Measurements from ENCODE around the gene SEPTIN8.

Gene SEPTIN8

DNA sequence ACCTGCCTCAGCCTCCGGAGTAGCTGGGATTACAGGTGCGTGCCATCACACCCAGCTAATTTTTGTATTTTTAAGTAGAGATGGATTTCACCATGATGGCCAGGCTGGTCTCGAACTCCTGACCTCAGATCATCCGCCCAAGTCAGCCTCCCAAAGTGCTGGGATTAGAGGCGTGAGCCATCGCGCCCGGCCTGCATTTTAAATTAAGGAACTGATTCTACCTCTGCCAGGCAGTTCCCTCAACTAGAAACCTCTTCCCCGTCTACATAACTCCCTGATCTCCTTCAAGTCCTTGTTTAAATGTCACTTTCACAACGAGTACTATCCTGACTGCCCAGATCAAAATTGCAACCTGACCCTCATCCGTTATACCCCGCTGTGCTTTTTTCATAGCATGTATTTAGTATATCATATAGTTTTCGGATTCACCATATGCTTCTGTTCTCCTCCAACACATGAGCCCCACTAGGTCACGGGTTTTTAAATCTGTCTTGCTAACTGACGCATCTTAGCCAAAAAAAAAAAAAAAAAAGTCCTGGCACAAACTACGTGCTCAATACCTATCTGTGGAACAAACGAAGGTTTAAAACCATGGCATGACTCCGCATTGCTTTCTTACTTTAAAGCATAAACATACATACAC lies 35.2 kb upstream of the SEPTIN8 start:
- no peak overlapping the region for H3K4me2 ChIP-seq (ENCODE audit: low read length)

DNA sequence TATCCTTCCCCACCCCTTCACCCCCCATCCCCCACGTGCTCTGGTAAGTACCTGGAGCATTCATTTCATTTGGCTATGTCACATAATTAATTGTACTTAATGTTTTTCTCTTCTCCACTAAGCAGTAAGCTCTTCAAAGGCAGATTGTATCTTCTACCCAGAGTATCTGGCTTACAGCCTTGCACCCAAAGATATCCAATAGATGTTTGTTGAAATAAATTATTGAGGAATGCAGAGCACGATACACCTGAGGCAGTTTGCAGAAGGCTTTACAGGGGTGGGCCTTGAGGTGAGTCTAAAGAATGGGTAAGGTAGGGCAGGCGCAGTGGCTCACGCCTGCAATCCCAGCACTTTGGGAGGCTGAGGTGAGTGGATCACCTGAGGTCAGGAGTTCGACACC lies 33.6 kb upstream of the SEPTIN8 start:
- no peak for TF ChIP-seq EZH2phosphoT487 (IDR thresholded peaks at IDR 0.05; ENCODE audit: low read depth)
- TF ChIP-seq, protein P1, sequence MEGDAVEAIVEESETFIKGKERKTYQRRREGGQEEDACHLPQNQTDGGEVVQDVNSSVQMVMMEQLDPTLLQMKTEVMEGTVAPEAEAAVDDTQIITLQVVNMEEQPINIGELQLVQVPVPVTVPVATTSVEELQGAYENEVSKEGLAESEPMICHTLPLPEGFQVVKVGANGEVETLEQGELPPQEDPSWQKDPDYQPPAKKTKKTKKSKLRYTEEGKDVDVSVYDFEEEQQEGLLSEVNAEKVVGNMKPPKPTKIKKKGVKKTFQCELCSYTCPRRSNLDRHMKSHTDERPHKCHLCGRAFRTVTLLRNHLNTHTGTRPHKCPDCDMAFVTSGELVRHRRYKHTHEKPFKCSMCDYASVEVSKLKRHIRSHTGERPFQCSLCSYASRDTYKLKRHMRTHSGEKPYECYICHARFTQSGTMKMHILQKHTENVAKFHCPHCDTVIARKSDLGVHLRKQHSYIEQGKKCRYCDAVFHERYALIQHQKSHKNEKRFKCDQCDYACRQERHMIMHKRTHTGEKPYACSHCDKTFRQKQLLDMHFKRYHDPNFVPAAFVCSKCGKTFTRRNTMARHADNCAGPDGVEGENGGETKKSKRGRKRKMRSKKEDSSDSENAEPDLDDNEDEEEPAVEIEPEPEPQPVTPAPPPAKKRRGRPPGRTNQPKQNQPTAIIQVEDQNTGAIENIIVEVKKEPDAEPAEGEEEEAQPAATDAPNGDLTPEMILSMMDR (IDR thresholded peaks at IDR 0.05; ENCODE audit: low read depth, low read length): no peak
- Histone ChIP-seq H3K4me3 (ENCODE audit: low read length) (no peak overlapping the region), H2AFZ (ENCODE audit: low read depth, low read length) (no peak overlapping the region), H3K9ac (ENCODE audit: low read length) (no peak overlapping the region), H3K4me1 (ENCODE audit: low read length) (no peaks in the 10 kb centered on the region), H3K27me3 (ENCODE audit: low read depth, low read length) (0 out of 2 replicates have a peak, but pooled peaks cover 4% of the 10 kb centered on the region), H3K79me2 (ENCODE audit: low read length) (no peaks in the 10 kb centered on the region), H4K20me1 (ENCODE audit: insufficient read depth, low read length) (no peaks in the 10 kb centered on the region), H3K36me3 (replicated peaks; ENCODE audit: low read depth, low read length) (no peaks in the 10 kb centered on the region), H3K4me2 (ENCODE audit: low read length) (no peak overlapping the region), H3K27ac (ENCODE audit: low read length) (no peak overlapping the region), H3K9me3 (ENCODE audit: insufficient read depth, low read length) (no peaks in the 10 kb centered on the region)

More for the DNA sequence above, 35.2 kb upstream of the SEPTIN8 start:
- H2AFZ ChIP-seq (ENCODE audit: low read depth, low read length): no peak overlapping the region
- H3K36me3 ChIP-seq (replicated peaks; ENCODE audit: low read depth, low read length): no peaks in the 10 kb centered on the region
- no peaks in the 10 kb centered on the region for H4K20me1 ChIP-seq (ENCODE audit: insufficient read depth, low read length)
- no peak overlapping the region for H3K9ac ChIP-seq (ENCODE audit: low read length)
- H3K79me2 ChIP-seq (ENCODE audit: low read length): no peaks in the 10 kb centered on the region
- 0 out of 2 replicates have a peak, but pooled peaks cover 4% of the 10 kb centered on the region for H3K27me3 ChIP-seq (ENCODE audit: low read depth, low read length)
- H3K9me3 ChIP-seq (ENCODE audit: insufficient read depth, low read length): no peaks in the 10 kb centered on the region
- H3K27ac ChIP-seq (ENCODE audit: low read length): no peak overlapping the region
- TF ChIP-seq EZH2phosphoT487 (IDR thresholded peaks at IDR 0.05; ENCODE audit: low read depth): no peak
- TF ChIP-seq, protein P1 (IDR thresholded peaks at IDR 0.05; ENCODE audit: low read depth, low read length): no peak
- no peak overlapping the region for H3K4me3 ChIP-seq (ENCODE audit: low read length)
- H3K4me1 ChIP-seq (ENCODE audit: low read length): no peaks in the 10 kb centered on the region

DNA sequence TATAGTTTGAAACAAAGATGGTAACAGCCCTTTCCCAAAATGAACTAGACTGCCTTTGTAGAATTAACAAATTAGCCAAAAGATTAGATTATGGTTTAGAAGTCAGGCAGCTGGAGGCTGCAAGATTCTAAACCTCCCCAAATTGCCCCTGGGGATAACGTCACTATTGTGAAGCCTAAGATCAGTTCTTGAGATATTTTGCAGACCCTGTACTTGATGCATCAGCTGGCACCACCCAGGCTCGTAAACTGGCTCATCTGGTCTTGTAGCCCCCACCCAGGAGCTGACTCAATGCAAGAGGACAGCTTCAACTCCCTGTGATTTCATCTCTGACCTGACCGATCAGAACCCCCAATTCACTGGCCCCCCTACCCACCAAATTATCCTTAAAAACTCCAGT lies 31.8 kb upstream of the SEPTIN8 start:
- no peak overlapping the region for H2AFZ ChIP-seq (ENCODE audit: low read depth, low read length)
- no peak overlapping the region for H3K4me3 ChIP-seq (ENCODE audit: low read length)
- no peaks in the 10 kb centered on the region for H3K9me3 ChIP-seq (ENCODE audit: insufficient read depth, low read length)
- no peaks in the 10 kb centered on the region for H4K20me1 ChIP-seq (ENCODE audit: insufficient read depth, low read length)
- no peaks in the 10 kb centered on the region for H3K79me2 ChIP-seq (ENCODE audit: low read length)
- no peak for TF ChIP-seq EZH2phosphoT487 (IDR thresholded peaks at IDR 0.05; ENCODE audit: low read depth)
- TF ChIP-seq, protein P1 (IDR thresholded peaks at IDR 0.05; ENCODE audit: low read depth, low read length): no peak
- H3K27ac ChIP-seq (ENCODE audit: low read length): no peak overlapping the region
- 0 out of 2 replicates have a peak, but pooled peaks cover 4% of the 10 kb centered on the region for H3K27me3 ChIP-seq (ENCODE audit: low read depth, low read length)
- H3K9ac ChIP-seq (ENCODE audit: low read length): no peak overlapping the region
- H3K36me3 ChIP-seq (replicated peaks; ENCODE audit: low read depth, low read length): no peaks in the 10 kb centered on the region
- no peak overlapping the region for H3K4me2 ChIP-seq (ENCODE audit: low read length)
- H3K4me1 ChIP-seq (ENCODE audit: low read length): no peaks in the 10 kb centered on the region

DNA sequence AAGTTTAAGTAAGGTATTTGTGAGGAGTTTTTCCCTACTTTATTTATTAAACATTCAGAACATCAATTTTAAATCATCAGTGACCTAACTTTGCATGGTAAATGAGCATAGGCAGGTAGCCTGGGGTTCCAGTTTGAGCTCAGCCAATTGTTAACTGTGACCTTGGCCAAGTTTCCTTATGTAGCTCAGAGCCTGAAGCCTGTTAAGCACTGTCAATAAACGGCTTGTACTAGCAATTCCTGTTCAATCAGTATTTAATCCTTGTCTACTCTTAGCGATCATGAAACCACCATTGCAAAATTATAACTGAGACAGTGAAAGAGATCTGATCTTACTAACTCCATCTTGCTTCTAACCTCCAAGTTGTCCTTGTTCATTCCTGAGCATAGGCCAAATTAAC lies 31.4 kb upstream of the SEPTIN8 start:
- H4K20me1 ChIP-seq (ENCODE audit: insufficient read depth, low read length): no peaks in the 10 kb centered on the region
- no peak overlapping the region for H3K4me2 ChIP-seq (ENCODE audit: low read length)
- no peak for TF ChIP-seq EZH2phosphoT487 (IDR thresholded peaks at IDR 0.05; ENCODE audit: low read depth)
- TF ChIP-seq, protein P1 (IDR thresholded peaks at IDR 0.05; ENCODE audit: low read depth, low read length): no peak
- H3K4me1 ChIP-seq (ENCODE audit: low read length): no peaks in the 10 kb centered on the region
- H3K9me3 ChIP-seq (ENCODE audit: insufficient read depth, low read length): no peaks in the 10 kb centered on the region
- H3K4me3 ChIP-seq (ENCODE audit: low read length): no peak overlapping the region
- H2AFZ ChIP-seq (ENCODE audit: low read depth, low read length): no peak overlapping the region
- H3K79me2 ChIP-seq (ENCODE audit: low read length): no peaks in the 10 kb centered on the region
- no peak overlapping the region for H3K9ac ChIP-seq (ENCODE audit: low read length)
- H3K27me3 ChIP-seq (ENCODE audit: low read depth, low read length): 0 out of 2 replicates have a peak, but pooled peaks cover 4% of the 10 kb centered on the region
- no peaks in the 10 kb centered on the region for H3K36me3 ChIP-seq (replicated peaks; ENCODE audit: low read depth, low read length)
- H3K27ac ChIP-seq (ENCODE audit: low read length): no peak overlapping the region
